Activated CD4-positive, CD25-positive, alpha-beta regulatory T cell treated with anti-CD3 and anti-CD28 coated beads, Interleukin-2, amount 50 U/mL, for 24 hours (primary cell): ENCODE data around the gene FAM78A.
"Not testable (repeated sequence)": the region's sequence is repeated elsewhere in the genome, so short reads cannot be mapped to it uniquely, and the experiment has no call there.

Source experiments
- ATAC-seq, 2 donors: fragments of 150-1000 bp; cut with Tn5 transposase; one replicate each; pipeline ENCODE4 v1.10.0; 2021; ENCODE audit warnings: mild to moderate bottlenecking in 1 of 2, moderate library complexity in 1 of 2

FAM78A gene

GRCh38 chr9:131263033-131263343, 13.3 kb downstream of the FAM78A start:
- ATAC-seq: not testable (repeated sequence)

- no peak for ATAC-seq
Measured at GRCh38 chr9:131262327-131263032, 13.8 kb downstream of the FAM78A start.

GRCh38 chr9:131260751-131261452, 15.4 kb downstream of the FAM78A start:
- ATAC-seq: no peak

- ATAC-seq: no peak
Measured at GRCh38 chr9:131259916-131260597, 16.3 kb downstream of the FAM78A start.

GRCh38 chr9:131259432-131259898, 16.8 kb downstream of the FAM78A start:
- no peak for ATAC-seq

GRCh38 chr9:131258698-131259431, 17.4 kb downstream of the FAM78A start:
- ATAC-seq: no peak

- no peak for ATAC-seq
Measured at GRCh38 chr9:131258186-131258585, 18.1 kb downstream of the FAM78A start.

- ATAC-seq: no peak
Measured at GRCh38 chr9:131257266-131258025, 18.9 kb downstream of the FAM78A start.

GRCh38 chr9:131255676-131256197, 20.6 kb downstream of the FAM78A start:
- no peak for ATAC-seq

- ATAC-seq: no peak
Measured at GRCh38 chr9:131254626-131255025, 21.7 kb downstream of the FAM78A start.

- no peak for ATAC-seq
Measured at GRCh38 chr9:131253891-131254491, 22.3 kb downstream of the FAM78A start.

GRCh38 chr9:131252120-131252519, 24.2 kb downstream of the FAM78A start:
- no peak for ATAC-seq

GRCh38 chr9:131246618-131247017, 29.7 kb downstream of the FAM78A start:
- ATAC-seq: no peak

GRCh38 chr9:131244331-131244730, 32.0 kb downstream of the FAM78A start:
- not testable (repeated sequence) for ATAC-seq

- no peak for ATAC-seq
Measured at GRCh38 chr9:131240047-131240921, 36.0 kb downstream of the FAM78A start.

GRCh38 chr9:131239161-131239975, 36.9 kb downstream of the FAM78A start:
- ATAC-seq: no peak

- peak; percentile 4 to 6 for ATAC-seq
Measured at GRCh38 chr9:131238402-131239021, 37.8 kb downstream of the FAM78A start.

- peak; percentile 94 to 95 for ATAC-seq
Measured at GRCh38 chr9:131237931-131238401, 38.3 kb downstream of the FAM78A start.

GRCh38 chr9:131237291-131237690, 39.0 kb downstream of the FAM78A start:
- no peak for ATAC-seq
